Measurements from ENCODE around the gene PRPF39. TPM values are rescaled to one million over a fixed set of nuclear protein-coding genes. Genes with fewer than 3 reads are reported as not detected.

The PRPF39 gene
- total RNA-seq, 1 donor from 2014 or later, result 42.6 TPM

DNA sequence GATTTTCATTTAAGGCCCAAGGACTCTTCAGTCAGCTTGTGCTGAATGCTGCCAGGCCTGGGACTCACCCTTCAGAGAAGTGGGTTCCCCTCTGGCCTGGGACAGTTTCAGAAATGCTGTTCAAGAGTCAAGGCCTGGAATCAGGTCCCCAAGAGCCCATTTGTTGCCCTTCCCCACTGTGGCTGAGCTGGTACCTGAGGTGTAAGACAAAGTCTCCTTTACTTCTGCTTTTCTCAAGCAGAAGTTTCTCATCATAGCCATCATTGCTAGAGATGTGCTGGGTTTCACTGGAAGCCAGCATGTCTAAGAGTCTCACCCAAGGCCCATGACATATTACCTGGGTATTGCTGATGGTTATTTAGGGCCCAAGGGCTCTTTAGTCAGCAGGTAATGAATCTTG, 60.7 kb downstream of the PRPF39 start:
- H3K4me1 Mint-ChIP-seq (ENCODE audit: low read depth, unreplicated experiment), result no peaks in the 10 kb centered on the region
- no peak for TF ChIP-seq EZH2 (IDR thresholded peaks at IDR 0.05; ENCODE audit: insufficient read depth, low read length)
- TF ChIP-seq, protein P1, sequence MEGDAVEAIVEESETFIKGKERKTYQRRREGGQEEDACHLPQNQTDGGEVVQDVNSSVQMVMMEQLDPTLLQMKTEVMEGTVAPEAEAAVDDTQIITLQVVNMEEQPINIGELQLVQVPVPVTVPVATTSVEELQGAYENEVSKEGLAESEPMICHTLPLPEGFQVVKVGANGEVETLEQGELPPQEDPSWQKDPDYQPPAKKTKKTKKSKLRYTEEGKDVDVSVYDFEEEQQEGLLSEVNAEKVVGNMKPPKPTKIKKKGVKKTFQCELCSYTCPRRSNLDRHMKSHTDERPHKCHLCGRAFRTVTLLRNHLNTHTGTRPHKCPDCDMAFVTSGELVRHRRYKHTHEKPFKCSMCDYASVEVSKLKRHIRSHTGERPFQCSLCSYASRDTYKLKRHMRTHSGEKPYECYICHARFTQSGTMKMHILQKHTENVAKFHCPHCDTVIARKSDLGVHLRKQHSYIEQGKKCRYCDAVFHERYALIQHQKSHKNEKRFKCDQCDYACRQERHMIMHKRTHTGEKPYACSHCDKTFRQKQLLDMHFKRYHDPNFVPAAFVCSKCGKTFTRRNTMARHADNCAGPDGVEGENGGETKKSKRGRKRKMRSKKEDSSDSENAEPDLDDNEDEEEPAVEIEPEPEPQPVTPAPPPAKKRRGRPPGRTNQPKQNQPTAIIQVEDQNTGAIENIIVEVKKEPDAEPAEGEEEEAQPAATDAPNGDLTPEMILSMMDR (IDR thresholded peaks at IDR 0.05; ENCODE audit: insufficient read depth, low read depth, low read length), result no peak
- H3K9me3 Mint-ChIP-seq (ENCODE audit: unreplicated experiment), result no peaks in the 10 kb centered on the region
- Histone ChIP-seq H3K79me2 (ENCODE audit: insufficient read depth, low read length) (peaks cover 23% of the 10 kb centered on the region), H2AFZ (ENCODE audit: low read depth, low read length) (no peak overlapping the region), H3K27me3 (ENCODE audit: insufficient read depth, low read length) (no peaks in the 10 kb centered on the region), H4K20me1 (ENCODE audit: insufficient read depth, low read length) (no peaks in the 10 kb centered on the region), H3K4me1 (ENCODE audit: insufficient read depth, low read length) (no peaks in the 10 kb centered on the region), H3K36me3 (ENCODE audit: insufficient read depth, low read length) (no peaks in the 10 kb centered on the region), H3K27ac (ENCODE audit: low read depth, low read length) (no peak overlapping the region), H3K4me3 (ENCODE audit: insufficient read depth, low read depth, low read length) (no peak overlapping the region), H3K9ac (ENCODE audit: low read length) (no peak overlapping the region), H3K9me3 (ENCODE audit: insufficient read depth, low read depth, low read length) (no peaks in the 10 kb centered on the region), H3K4me2 (ENCODE audit: low read length) (no peak overlapping the region)
- peaks cover 7% of the 10 kb centered on the region for H3K36me3 Mint-ChIP-seq (ENCODE audit: low read depth, unreplicated experiment)
- no peak for FAIRE-seq
- H3K4me3 Mint-ChIP-seq (ENCODE audit: unreplicated experiment), result no peak overlapping the region
- no peaks in the 10 kb centered on the region for H3K27me3 Mint-ChIP-seq (ENCODE audit: low read depth, unreplicated experiment)
- no peak for DNase-seq (ENCODE audit: low read depth)
- no peak overlapping the region for H3K27ac Mint-ChIP-seq (ENCODE audit: unreplicated experiment)

DNA sequence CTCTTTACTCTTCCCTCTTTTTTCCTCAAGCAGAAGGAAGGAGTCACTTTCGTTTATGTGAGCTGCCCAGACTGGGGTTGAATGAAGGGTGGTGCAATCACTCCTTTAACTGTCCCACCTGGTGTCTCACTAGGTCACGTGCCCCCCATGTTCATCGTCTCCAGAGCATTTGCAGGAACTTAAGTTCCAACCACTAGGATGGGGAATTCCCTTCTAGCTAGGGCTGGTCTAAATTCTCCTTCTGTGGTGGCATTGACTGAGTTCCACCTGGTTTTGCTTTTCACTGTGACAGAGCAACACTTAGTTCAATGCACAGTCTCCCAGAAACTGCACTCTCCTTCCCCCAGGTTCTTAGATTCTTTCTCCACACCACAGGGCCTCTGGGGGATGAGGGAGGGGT, 61.3 kb downstream of the PRPF39 start:
- H3K4me1 ChIP-seq (ENCODE audit: insufficient read depth, low read length), result no peaks in the 10 kb centered on the region
- Mint-ChIP-seq H3K4me1 (ENCODE audit: low read depth, unreplicated experiment) (no peaks in the 10 kb centered on the region), H3K9me3 (ENCODE audit: unreplicated experiment) (no peaks in the 10 kb centered on the region), H3K27ac (ENCODE audit: unreplicated experiment) (no peak overlapping the region), H3K36me3 (ENCODE audit: low read depth, unreplicated experiment) (peaks cover 7% of the 10 kb centered on the region), H3K4me3 (ENCODE audit: unreplicated experiment) (no peak overlapping the region), H3K27me3 (ENCODE audit: low read depth, unreplicated experiment) (no peaks in the 10 kb centered on the region)
- no peaks in the 10 kb centered on the region for H3K36me3 ChIP-seq (ENCODE audit: insufficient read depth, low read length)
- H3K79me2 ChIP-seq (ENCODE audit: insufficient read depth, low read length), result peaks cover 17% of the 10 kb centered on the region
- no peaks in the 10 kb centered on the region for H4K20me1 ChIP-seq (ENCODE audit: insufficient read depth, low read length)
- no peak overlapping the region for H3K27ac ChIP-seq (ENCODE audit: low read depth, low read length)
- no peak overlapping the region for H3K9ac ChIP-seq (ENCODE audit: low read length)
- H3K4me3 ChIP-seq (ENCODE audit: insufficient read depth, low read depth, low read length), result no peak overlapping the region
- no peaks in the 10 kb centered on the region for H3K9me3 ChIP-seq (ENCODE audit: insufficient read depth, low read depth, low read length)
- DNase-seq (ENCODE audit: low read depth) (no peak), FAIRE-seq (no peak)
- no peak for TF ChIP-seq EZH2 (IDR thresholded peaks at IDR 0.05; ENCODE audit: insufficient read depth, low read length)
- TF ChIP-seq, protein P1 (IDR thresholded peaks at IDR 0.05; ENCODE audit: insufficient read depth, low read depth, low read length), result no peak
- no peak overlapping the region for H3K4me2 ChIP-seq (ENCODE audit: low read length)
- no peaks in the 10 kb centered on the region for H3K27me3 ChIP-seq (ENCODE audit: insufficient read depth, low read length)
- no peak overlapping the region for H2AFZ ChIP-seq (ENCODE audit: low read depth, low read length)

DNA sequence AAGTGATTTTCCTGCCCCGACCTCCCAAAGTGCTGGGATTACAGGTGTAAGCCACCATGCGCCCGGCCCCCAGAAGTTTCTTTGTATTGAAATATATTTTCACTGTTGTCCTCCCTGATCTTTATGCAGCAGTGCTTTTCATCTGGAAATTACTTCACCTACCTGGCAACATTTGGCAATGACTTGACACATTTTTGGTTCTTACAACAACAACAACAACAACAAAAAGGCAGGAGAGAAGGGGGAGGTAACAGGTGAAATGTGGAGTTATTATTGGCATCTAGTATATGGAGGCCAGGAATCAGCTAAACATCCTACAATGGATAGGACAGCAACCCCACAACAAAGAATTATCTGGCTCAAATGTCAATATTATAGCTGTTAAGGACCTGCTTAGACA, 65.7 kb downstream of the PRPF39 start:
- Mint-ChIP-seq H3K27me3 (ENCODE audit: low read depth, unreplicated experiment) (no peaks in the 10 kb centered on the region), H3K9me3 (ENCODE audit: unreplicated experiment) (no peaks in the 10 kb centered on the region), H3K4me1 (ENCODE audit: low read depth, unreplicated experiment) (no peaks in the 10 kb centered on the region), H3K36me3 (ENCODE audit: low read depth, unreplicated experiment) (peaks cover 7% of the 10 kb centered on the region), H3K27ac (ENCODE audit: unreplicated experiment) (no peak overlapping the region), H3K4me3 (ENCODE audit: unreplicated experiment) (no peak overlapping the region)
- Histone ChIP-seq H3K4me3 (ENCODE audit: insufficient read depth, low read depth, low read length) (no peak overlapping the region), H3K4me2 (ENCODE audit: low read length) (no peak overlapping the region), H3K79me2 (ENCODE audit: insufficient read depth, low read length) (peaks cover 8% of the 10 kb centered on the region), H3K36me3 (ENCODE audit: insufficient read depth, low read length) (no peaks in the 10 kb centered on the region), H3K27ac (ENCODE audit: low read depth, low read length) (no peak overlapping the region), H3K9me3 (ENCODE audit: insufficient read depth, low read depth, low read length) (no peaks in the 10 kb centered on the region), H3K9ac (ENCODE audit: low read length) (no peak overlapping the region), H2AFZ (ENCODE audit: low read depth, low read length) (no peak overlapping the region), H4K20me1 (ENCODE audit: insufficient read depth, low read length) (no peaks in the 10 kb centered on the region), H3K27me3 (ENCODE audit: insufficient read depth, low read length) (no peaks in the 10 kb centered on the region), H3K4me1 (ENCODE audit: insufficient read depth, low read length) (no peaks in the 10 kb centered on the region)
- DNase-seq (ENCODE audit: low read depth), result no peak
- TF ChIP-seq, protein P1 (IDR thresholded peaks at IDR 0.05; ENCODE audit: insufficient read depth, low read depth, low read length), result no peak
- no peak for TF ChIP-seq EZH2 (IDR thresholded peaks at IDR 0.05; ENCODE audit: insufficient read depth, low read length)
- FAIRE-seq, result no peak
